PC-9 (cell line): Measurements from ENCODE around the gene FXYD3. TPM values are rescaled to one million over a fixed set of nuclear protein-coding genes. Genes with fewer than 3 reads are reported as not detected.

ENCODE experiments used
- BruUV-seq: library from RNA; stranded (reverse); fragments of 400-500 nt; replicated peaks from 2 replicates; lab custom pipeline; 2021; lab: Mats Ljungman, UMichigan
- CTCF ChIA-PET: fragments of 300-600 bp; sonication (Branson Sonifier 250); formaldehyde crosslinking; loops from one replicate; lab custom pipeline; 2022; ENCODE audit warnings: antibody characterized with exemption; lab: Charles Lee
- POLR2A ChIA-PET: fragments of 300-600 bp; sonication (Branson Sonifier 250); formaldehyde crosslinking; loops from one replicate; lab custom pipeline; 2022; ENCODE audit warnings: antibody characterized with exemption; ENCODE audit not compliant: unreplicated experiment; lab: Charles Lee
- DNase-seq, 2 experiments: peaks; one replicate each; pipeline versions ENCODE4 v3.0.0 to v3.0.0-alpha.2; 2015 to 2022; ENCODE audit warnings: mixed read lengths in 1 of 2
- H2AFZ ChIP-seq: fragments of 200-600 bp; sonication (generic); 2 replicates; pipeline ENCODE4 v1.8.1; 2017; ENCODE audit warnings: antibody characterized with exemption
- H3F3A ChIP-seq: fragments of 200-600 bp; sonication (generic); 2 replicates; pipeline ENCODE4 v1.8.1; 2017; ENCODE audit warnings: antibody characterized with exemption, mild to moderate bottlenecking, low read depth; ENCODE audit not compliant: insufficient read depth
- H3K27ac ChIP-seq: fragments of 200-600 bp; sonication (generic); 2 replicates; pipeline ENCODE4 v1.6.1; 2016; ENCODE audit warnings: mixed run types
- H3K27me3 ChIP-seq: fragments of 200-600 bp; sonication (generic); 2 replicates; pipeline ENCODE4 v1.6.1; 2016; ENCODE audit warnings: low read depth, mixed run types; ENCODE audit not compliant: insufficient read depth
- H3K36me3 ChIP-seq: fragments of 200-600 bp; sonication (generic); 2 replicates; pipeline ENCODE4 v1.6.1; 2016; ENCODE audit warnings: low read depth, mixed run types
- H3K4me1 ChIP-seq: fragments of 200-600 bp; sonication (generic); replicated peaks from 2 replicates; pipeline ENCODE4 v1.6.1; 2016; ENCODE audit warnings: mixed run types; ENCODE audit not compliant: insufficient read depth
- H3K4me2 ChIP-seq: fragments of 200-600 bp; sonication (generic); 2 replicates; pipeline ENCODE4 v1.6.1; 2017; ENCODE audit warnings: mixed run types
- H3K4me3 ChIP-seq: fragments of 200-600 bp; sonication (generic); 2 replicates; pipeline ENCODE4 v1.6.1; 2016; ENCODE audit warnings: mixed run types
- H3K79me2 ChIP-seq: fragments of 200-600 bp; sonication (generic); 2 replicates; pipeline ENCODE4 v1.6.1; 2017; ENCODE audit warnings: low read depth, mixed run types
- H3K9me2 ChIP-seq: fragments of 200-600 bp; sonication (generic); 2 replicates; pipeline ENCODE4 v1.8.1; 2017; ENCODE audit warnings: mild to moderate bottlenecking; ENCODE audit not compliant: insufficient read depth
- H3K9me3 ChIP-seq: fragments of 200-600 bp; sonication (generic); 2 replicates; pipeline ENCODE4 v1.8.1; 2016; ENCODE audit warnings: low read depth; ENCODE audit not compliant: insufficient read depth
- H4K20me1 ChIP-seq: fragments of 200-600 bp; sonication (generic); 2 replicates; pipeline ENCODE4 v1.8.1; 2017; ENCODE audit not compliant: insufficient read depth
- CTCF ChIP-seq: fragments of 200-600 bp; sonication (generic); conservative IDR thresholded peaks from 2 replicates; pipeline ENCODE4 v1.6.1; 2017; ENCODE audit warnings: mixed run types, antibody characterized with exemption, mild to moderate bottlenecking, moderate library complexity
- EZH2 ChIP-seq: fragments of 200-600 bp; sonication (generic); IDR thresholded peaks from 2 replicates; pipeline ENCODE4 v1.8.0; 2017; ENCODE audit warnings: antibody characterized with exemption, low read depth
- intact Hi-C: fragments of 100-400 bp; cut with micrococcal nuclease; formaldehyde crosslinking; loops from one replicate; pipeline ENCODE4 v1.10.0; 2022; ENCODE audit not compliant: unreplicated experiment
- total RNA-seq: library from RNA; stranded (reverse); gene quantifications from 2 replicates; pipeline ENCODE4 v1.2.3, GENCODE V29; 2021

Gene FXYD3
- total RNA-seq, 1 experiment from 2014 or later: 287 TPM

- POLR2A ChIA-PET: interaction anchor here (0.5 kb wide), 1 partner anchor 12 kb away, joined by 9 read pairs; no protein-coding TSS in a partner anchor
- no peak overlapping the region for H3K4me3 ChIP-seq
- no peak overlapping the region for H2AFZ ChIP-seq
Measured at GRCh38 chr19:35109395-35110112, 6.1 kb upstream of the FXYD3 start.

GRCh38 chr19:35110974-35111373 is 4.6 kb upstream of the FXYD3 start:
- Histone ChIP-seq H4K20me1 (no peaks in the 10 kb centered on the region), H3K36me3 (no peaks in the 10 kb centered on the region), H3K4me1 (peaks cover 39% of the 10 kb centered on the region), H3K4me3 (no peak overlapping the region), H3F3A (peaks cover 41% of the 10 kb centered on the region), H3K9me3 (no peaks in the 10 kb centered on the region), H3K27me3 (no peaks in the 10 kb centered on the region), H3K4me2 (no peak overlapping the region), H3K27ac (no peak overlapping the region), H3K9me2 (no peaks in the 10 kb centered on the region), H3K79me2 (no peaks in the 10 kb centered on the region), H2AFZ (no peak overlapping the region)
- no peak for TF ChIP-seq CTCF
- TF ChIP-seq EZH2: no peak
- no TSS peak for BruUV-seq
- CTCF ChIA-PET: interaction anchor here (0.6 to 0.7 kb wide), 5 partner anchors 18 to 292 kb away, joined by 3 to 4 read pairs (median 3); no protein-coding TSS in a partner anchor
- intact Hi-C loops: loop anchor here (10.0 kb wide), 1 partner anchor 136 kb away; no protein-coding TSS in a partner anchor
- no peak for DNase-seq
- POLR2A ChIA-PET: interaction anchor here (0.6 kb wide), 1 partner anchor 9 kb away, joined by 12 read pairs; no protein-coding TSS in a partner anchor

More at GRCh38 chr19:35109395-35110112, 6.1 kb upstream of the FXYD3 start:
- H4K20me1 ChIP-seq: no peaks in the 10 kb centered on the region
- H3K27me3 ChIP-seq: no peaks in the 10 kb centered on the region
- CTCF ChIA-PET: interaction anchor here (0.6 kb wide), 1 partner anchor 110 kb away, joined by 5 read pairs; the partner anchor contains the start of gene GRAMD1A
- H3K27ac ChIP-seq: no peak overlapping the region
- peaks cover 29% of the 10 kb centered on the region for H3F3A ChIP-seq
- TF ChIP-seq EZH2 (no peak), CTCF (no peak)
- H3K9me3 ChIP-seq: no peaks in the 10 kb centered on the region
- no TSS peak for BruUV-seq
- H3K4me2 ChIP-seq: peak overlapping the region; percentile 45; the same call in 1 of the 2 replicates
- DNase-seq: peak; percentile 40 to 71
- no peaks in the 10 kb centered on the region for H3K36me3 ChIP-seq
- intact Hi-C loops: loop anchor here (2.0 to 10.0 kb wide), 2 partner anchors 13 to 135 kb away; no protein-coding TSS in a partner anchor
- H3K4me1 ChIP-seq: peaks cover 26% of the 10 kb centered on the region
- no peaks in the 10 kb centered on the region for H3K9me2 ChIP-seq
- H3K79me2 ChIP-seq: no peaks in the 10 kb centered on the region

- peaks cover 20% of the 10 kb centered on the region for H3K79me2 ChIP-seq
- no peak overlapping the region for H2AFZ ChIP-seq
- no TSS peak for BruUV-seq
- peaks cover 30% of the 10 kb centered on the region for H3F3A ChIP-seq
- no peaks in the 10 kb centered on the region for H3K9me3 ChIP-seq
- ChIA-PET POLR2A (no interaction called here), CTCF (interaction anchor here (0.6 kb wide), 1 partner anchor 1237 kb away, joined by 4 read pairs; no protein-coding TSS in a partner anchor)
- no peak overlapping the region for H3K4me2 ChIP-seq
- H3K4me1 ChIP-seq: peaks cover 41% of the 10 kb centered on the region
- H4K20me1 ChIP-seq: no peaks in the 10 kb centered on the region
- TF ChIP-seq CTCF: no peak
- TF ChIP-seq EZH2: no peak
- intact Hi-C loops: loop anchor here (10.0 kb wide), 1 partner anchor 138 kb away; no protein-coding TSS in a partner anchor
- H3K4me3 ChIP-seq: no peak overlapping the region
- DNase-seq: no peak
- no peaks in the 10 kb centered on the region for H3K27me3 ChIP-seq
- H3K36me3 ChIP-seq: no peaks in the 10 kb centered on the region
- H3K9me2 ChIP-seq: no peaks in the 10 kb centered on the region
- no peak overlapping the region for H3K27ac ChIP-seq
Measured at GRCh38 chr19:35112995-35113688, 2.5 kb upstream of the FXYD3 start.
